22Rv1 (cell line): ENCODE measurements around the gene GSTT2.

Experiments used
- H3K27ac ChIP-seq: fragments of 450-650 bp; 2 replicates; pipeline ENCODE4 v1.5.1; 2017
- ZFX ChIP-seq: fragments of 450-650 bp; IDR thresholded peaks from 2 replicates; pipeline ENCODE4 v1.6.1; 2017; ENCODE audit warnings: antibody characterized with exemption, borderline replicate concordance
- TF ChIP-seq, protein P1 (sequence below): fragments of 450-650 bp; IDR thresholded peaks from 2 replicates; pipeline ENCODE4 v1.5.1; 2017; ENCODE audit warnings: mild to moderate bottlenecking

GSTT2 gene

DNA sequence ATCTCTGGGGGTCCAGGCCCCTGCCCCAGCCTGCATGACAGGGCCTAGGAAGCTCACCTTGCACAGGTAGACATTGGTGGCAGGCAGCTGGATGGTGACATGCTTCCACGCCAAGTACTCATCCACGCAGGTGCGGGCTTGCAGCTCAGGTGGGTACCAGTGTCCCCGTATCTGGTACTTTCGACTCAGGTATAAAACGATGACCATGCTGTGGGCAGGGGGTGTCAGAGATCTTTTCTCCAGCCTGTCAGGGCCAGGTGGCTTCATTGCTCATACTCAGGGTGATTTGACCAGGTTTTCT is 26.9 kb downstream of the GSTT2 start:
- no peak overlapping the region for H3K27ac ChIP-seq

DNA sequence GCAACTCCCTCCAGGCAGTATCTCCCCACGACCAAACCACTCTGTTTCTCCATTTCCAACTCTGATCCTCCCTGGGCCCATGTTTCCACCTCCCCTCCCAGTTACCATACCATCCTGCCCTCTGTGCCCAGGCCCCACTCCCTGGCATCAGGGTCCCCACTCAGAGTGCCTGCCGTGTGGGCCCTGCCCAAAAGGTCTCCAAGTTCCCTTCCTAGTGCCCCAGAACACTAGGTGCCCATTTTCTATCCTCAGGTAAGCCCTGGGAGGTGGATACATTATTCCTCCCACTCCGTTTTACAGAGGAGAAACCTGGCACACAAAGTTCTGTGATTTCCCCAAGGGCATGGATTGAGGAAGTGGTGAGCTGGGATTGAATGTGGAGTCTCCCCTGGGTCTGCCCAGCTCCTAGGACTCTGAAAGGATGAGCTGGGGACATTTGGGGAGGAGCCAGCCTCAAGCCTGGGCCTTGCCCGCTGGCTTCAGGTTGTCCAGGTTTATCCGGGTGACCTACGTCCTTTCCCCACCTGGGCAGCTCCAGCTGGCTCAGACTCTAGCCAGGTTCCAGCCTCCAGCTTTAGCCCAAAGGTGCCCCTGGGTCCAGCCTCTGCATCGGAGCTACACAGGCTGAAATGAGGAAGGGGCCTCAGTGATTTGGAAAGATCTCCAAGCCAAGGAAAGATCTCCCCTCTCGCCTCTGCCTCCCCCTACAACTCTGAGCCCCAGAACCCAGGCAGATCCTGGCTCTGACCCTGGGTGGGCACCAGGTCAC is 27.5 kb downstream of the GSTT2 start:
- TF ChIP-seq, protein P1, sequence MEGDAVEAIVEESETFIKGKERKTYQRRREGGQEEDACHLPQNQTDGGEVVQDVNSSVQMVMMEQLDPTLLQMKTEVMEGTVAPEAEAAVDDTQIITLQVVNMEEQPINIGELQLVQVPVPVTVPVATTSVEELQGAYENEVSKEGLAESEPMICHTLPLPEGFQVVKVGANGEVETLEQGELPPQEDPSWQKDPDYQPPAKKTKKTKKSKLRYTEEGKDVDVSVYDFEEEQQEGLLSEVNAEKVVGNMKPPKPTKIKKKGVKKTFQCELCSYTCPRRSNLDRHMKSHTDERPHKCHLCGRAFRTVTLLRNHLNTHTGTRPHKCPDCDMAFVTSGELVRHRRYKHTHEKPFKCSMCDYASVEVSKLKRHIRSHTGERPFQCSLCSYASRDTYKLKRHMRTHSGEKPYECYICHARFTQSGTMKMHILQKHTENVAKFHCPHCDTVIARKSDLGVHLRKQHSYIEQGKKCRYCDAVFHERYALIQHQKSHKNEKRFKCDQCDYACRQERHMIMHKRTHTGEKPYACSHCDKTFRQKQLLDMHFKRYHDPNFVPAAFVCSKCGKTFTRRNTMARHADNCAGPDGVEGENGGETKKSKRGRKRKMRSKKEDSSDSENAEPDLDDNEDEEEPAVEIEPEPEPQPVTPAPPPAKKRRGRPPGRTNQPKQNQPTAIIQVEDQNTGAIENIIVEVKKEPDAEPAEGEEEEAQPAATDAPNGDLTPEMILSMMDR: no peak
- no peak for TF ChIP-seq ZFX
- no peak overlapping the region for H3K27ac ChIP-seq

More for the DNA sequence above, 26.9 kb downstream of the GSTT2 start:
- TF ChIP-seq ZFX: no peak
- TF ChIP-seq, protein P1: no peak

DNA sequence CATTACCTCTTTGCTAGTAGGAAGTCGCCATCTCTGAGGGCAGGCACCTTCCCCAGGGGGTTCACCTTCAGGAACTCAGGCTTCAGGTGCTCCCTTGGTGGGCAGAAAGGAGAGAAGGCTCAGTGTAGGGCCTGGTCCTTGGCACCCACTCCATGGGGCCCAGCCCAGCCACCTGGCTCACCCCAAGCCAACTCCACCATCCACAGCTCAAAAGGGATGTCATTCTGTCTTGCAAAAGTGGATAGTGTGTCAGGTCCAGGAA is 28.0 kb downstream of the GSTT2 start:
- TF ChIP-seq, protein P1: no peak
- no peak for TF ChIP-seq ZFX
- H3K27ac ChIP-seq: no peak overlapping the region

DNA sequence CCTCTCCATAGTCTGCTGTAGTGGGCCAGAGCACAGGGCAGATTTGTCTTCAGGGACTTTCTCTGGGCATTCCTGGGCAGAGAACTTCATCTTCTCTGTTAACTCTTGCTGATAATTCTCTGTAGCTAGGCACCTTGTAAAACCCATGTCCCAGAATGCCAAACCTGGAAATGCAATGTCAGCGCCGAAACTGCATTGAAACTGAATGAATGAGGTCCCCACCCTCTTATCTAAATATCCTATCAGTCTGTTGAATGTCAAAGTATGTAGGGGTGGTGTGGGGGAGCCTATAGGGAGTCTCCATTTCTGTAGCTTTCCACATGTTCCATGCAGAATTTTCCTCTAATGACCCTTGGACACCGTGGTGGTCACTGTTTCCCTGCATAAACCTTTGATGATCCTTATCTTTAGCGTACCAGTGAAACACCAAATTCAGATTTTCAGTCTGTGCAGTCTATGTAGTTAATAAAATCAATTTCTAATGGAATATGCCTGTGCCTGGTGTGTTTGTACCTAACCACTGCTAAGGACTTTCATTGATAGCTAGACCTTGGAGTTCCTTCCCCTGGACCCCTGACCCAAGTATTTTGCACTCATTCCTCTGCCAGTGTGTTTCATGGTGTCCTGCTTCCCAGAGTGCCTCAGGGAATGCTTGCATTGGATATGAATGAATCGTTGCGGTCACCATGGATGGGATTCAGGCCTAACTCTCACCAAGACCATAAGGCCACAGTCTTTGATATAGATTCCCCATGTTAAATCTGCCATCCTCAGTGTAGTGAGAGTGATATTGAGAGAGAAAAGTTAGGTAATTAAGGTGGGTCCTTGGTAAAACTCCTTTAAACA is 28.7 kb downstream of the GSTT2 start:
- TF ChIP-seq ZFX: no peak
- TF ChIP-seq, protein P1: no peak
- no peak overlapping the region for H3K27ac ChIP-seq

DNA sequence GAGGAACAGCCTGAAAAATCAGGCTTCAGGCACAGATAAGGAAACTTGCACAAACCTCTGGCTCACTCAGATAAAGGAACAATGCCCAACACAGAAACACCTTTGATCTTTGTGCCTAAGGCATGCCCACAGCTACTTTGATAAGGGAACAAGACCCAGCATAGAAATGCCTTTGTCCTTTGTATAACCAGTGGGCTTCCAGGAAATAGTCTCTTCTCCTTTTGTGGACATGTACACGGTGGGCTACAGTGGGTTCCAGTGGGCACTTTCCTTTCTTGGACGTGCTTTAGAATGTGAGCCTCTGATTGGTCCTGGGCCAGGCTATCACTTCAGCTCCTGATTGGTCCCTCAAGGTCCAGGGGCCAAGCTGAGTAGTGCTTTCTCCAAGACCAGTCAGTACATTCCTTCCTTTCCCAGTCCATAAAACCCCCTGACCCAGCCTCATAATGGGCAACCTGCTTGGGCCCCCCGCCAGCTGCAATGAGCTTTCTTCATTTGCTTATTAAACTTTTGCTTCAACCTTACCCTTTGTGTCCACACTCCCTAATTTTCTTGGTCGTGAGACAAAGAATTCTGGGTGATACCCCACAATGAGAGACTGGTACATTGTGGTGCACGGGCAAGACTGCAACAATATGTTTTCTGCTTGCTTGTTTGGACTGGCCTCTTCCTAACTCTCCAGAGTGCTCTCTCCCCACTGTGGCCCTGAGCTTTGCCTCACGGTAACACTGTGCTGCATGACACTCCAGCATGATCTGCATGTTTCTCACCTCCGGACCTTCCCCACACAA is 29.5 kb downstream of the GSTT2 start:
- H3K27ac ChIP-seq: no peak overlapping the region
- TF ChIP-seq, protein P1: no peak
- no peak for TF ChIP-seq ZFX

DNA sequence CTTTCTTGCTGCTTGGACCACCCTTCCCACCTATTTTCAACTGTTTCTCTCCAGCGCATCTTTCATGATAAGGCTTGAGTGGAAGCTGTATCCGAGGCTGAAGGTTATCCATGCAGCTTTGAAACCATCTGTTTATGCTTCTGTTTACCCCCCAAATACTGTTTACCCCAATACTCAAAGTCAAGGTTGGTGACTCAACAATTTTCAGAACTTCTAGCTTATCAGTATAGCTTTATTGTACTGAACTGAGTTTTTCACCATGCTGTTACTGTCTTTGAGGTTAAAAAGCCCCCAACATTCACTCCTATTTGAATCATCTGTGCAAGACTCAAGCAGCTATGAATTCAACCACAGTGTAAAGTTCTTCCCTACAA is 30.1 kb downstream of the GSTT2 start:
- TF ChIP-seq ZFX: no peak
- TF ChIP-seq, protein P1: no peak
- no peak overlapping the region; the same call in 1 of the 2 replicates for H3K27ac ChIP-seq

DNA sequence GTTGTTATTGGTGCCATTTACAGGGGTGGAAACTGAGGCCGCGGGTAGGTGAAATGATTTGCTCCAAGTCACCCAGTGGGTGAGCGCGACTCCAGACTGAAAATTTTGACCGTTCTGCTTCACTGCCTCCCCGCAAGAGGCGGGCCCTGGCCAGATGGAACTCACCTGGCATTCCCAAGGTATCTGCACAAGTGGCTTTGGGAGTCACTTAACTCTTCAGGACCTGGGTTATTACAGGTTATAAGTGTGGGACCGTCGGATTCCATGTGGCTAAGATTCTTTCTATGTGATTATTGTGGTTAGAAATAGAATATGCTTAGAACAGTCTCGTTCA is 31.8 kb downstream of the GSTT2 start:
- TF ChIP-seq, protein P1: no peak
- no peak for TF ChIP-seq ZFX
- H3K27ac ChIP-seq: peak overlapping the region; percentile 79
